IMR-90 (cell line): ENCODE measurements around the gene HSPA12A. TPM values are rescaled to one million over a fixed set of nuclear protein-coding genes. Genes with fewer than 3 reads are reported as not detected.

Source experiments
- ATAC-seq: fragments of 200-7000 bp; cut with Tn5 transposase; 2 replicates; pipeline ENCODE4 v1.9.1; 2020; ENCODE audit warnings: low read depth, mild to moderate bottlenecking, moderate library complexity
- BruUV-seq: library from RNA; stranded (reverse); fragments of 400-500 nt; replicated peaks from 2 replicates; lab custom pipeline; 2021; lab: Mats Ljungman, UMichigan
- CTCF ChIA-PET: fragments of 300-600 bp; formaldehyde crosslinking; extraction: SDS; loops from one replicate; lab custom pipeline; 2021; ENCODE audit warnings: antibody characterized with exemption; lab: Yijun Ruan, JAX
- POLR2A ChIA-PET: fragments of 300-600 bp; sonication (Branson Sonifier 250); formaldehyde crosslinking; loops from one replicate; lab custom pipeline; 2022; ENCODE audit warnings: antibody characterized with exemption; ENCODE audit not compliant: unreplicated experiment; lab: Charles Lee
- DNase-seq: peaks from one replicate; pipeline ENCODE4 v3.0.0; 2013
- H2AFZ ChIP-seq: replicated peaks from 2 replicates; pipeline ENCODE3; 2013; ENCODE audit warnings: low read length, mild to moderate bottlenecking; ENCODE audit not compliant: poor library complexity
- H2AK5ac ChIP-seq: 2 replicates; pipeline ENCODE4 v1.6.1; 2013; ENCODE audit warnings: low read depth, low read length, inconsistent platforms
- H2AK9ac ChIP-seq: replicated peaks from 2 replicates; pipeline ENCODE3; 2013; ENCODE audit warnings: mild to moderate bottlenecking, low read depth, low read length, moderate library complexity; ENCODE audit not compliant: poor library complexity
- H2BK120ac ChIP-seq: 2 replicates; pipeline ENCODE4 v1.6.1; 2013; ENCODE audit warnings: low read depth, low read length, inconsistent platforms
- H2BK15ac ChIP-seq: 3 replicates; pipeline ENCODE4 v1.6.1; 2013; ENCODE audit warnings: low read depth, low read length, inconsistent platforms
- H2BK20ac ChIP-seq: 2 replicates; pipeline ENCODE4 v1.6.1; 2013; ENCODE audit warnings: low read depth, mild to moderate bottlenecking, inconsistent platforms, low read length, moderate library complexity
- H2BK5ac ChIP-seq: 2 replicates; pipeline ENCODE4 v1.6.1; 2013; ENCODE audit warnings: mild to moderate bottlenecking, low read depth, low read length, inconsistent platforms; ENCODE audit not compliant: poor library complexity, severe bottlenecking
- H3K14ac ChIP-seq: replicated peaks from 2 replicates; pipeline ENCODE4 v1.6.1; 2013; ENCODE audit warnings: low read depth, low read length, inconsistent platforms
- H3K18ac ChIP-seq: 2 replicates; pipeline ENCODE4 v1.6.1; 2013; ENCODE audit warnings: low read depth, low read length, control low read depth
- H3K23ac ChIP-seq: 2 replicates; pipeline ENCODE4 v1.6.1; 2013; ENCODE audit warnings: low read depth, low read length, inconsistent platforms
- H3K27ac ChIP-seq: 2 replicates; pipeline ENCODE4 v1.5.1; 2013; ENCODE audit warnings: mild to moderate bottlenecking, control low read depth, low read length; ENCODE audit not compliant: insufficient read depth
- H3K27me3 ChIP-seq: 2 replicates; pipeline ENCODE4 v1.6.1; 2013; ENCODE audit warnings: low read length; ENCODE audit not compliant: control insufficient read depth, insufficient read depth
- H3K36me3 ChIP-seq: 2 replicates; pipeline ENCODE4 v1.6.1; 2013; ENCODE audit warnings: low read length, mixed read lengths; ENCODE audit not compliant: control insufficient read depth, insufficient read depth
- H3K4ac ChIP-seq: 2 replicates; pipeline ENCODE4 v1.6.1; 2013; ENCODE audit warnings: low read depth, low read length, inconsistent platforms
- H3K4me1 ChIP-seq: 2 replicates; pipeline ENCODE4 v1.6.1; 2013; ENCODE audit warnings: low read length, mixed read lengths; ENCODE audit not compliant: control insufficient read depth, insufficient read depth
- H3K4me2 ChIP-seq: 2 replicates; pipeline ENCODE4 v1.6.1; 2013; ENCODE audit warnings: low read depth, mild to moderate bottlenecking, control low read depth, low read length, moderate library complexity
- H3K4me3 ChIP-seq: 2 replicates; pipeline ENCODE4 v1.5.1; 2013; ENCODE audit warnings: low read depth, mild to moderate bottlenecking, control low read depth, low read length, moderate library complexity; ENCODE audit not compliant: insufficient read depth
- H3K56ac ChIP-seq: 2 replicates; pipeline ENCODE4 v1.6.1; 2013; ENCODE audit warnings: low read length, inconsistent platforms; ENCODE audit not compliant: insufficient read depth; ENCODE audit errors: extremely low read depth
- H3K79me1 ChIP-seq, 2 experiments: 2 replicates each; pipeline ENCODE4 v1.6.1; 2013; ENCODE audit warnings: low read length in 2 of 2, inconsistent platforms in 1 of 2, low read depth in 1 of 2
- H3K9ac ChIP-seq: 2 replicates; pipeline ENCODE4 v1.6.1; 2013; ENCODE audit warnings: low read depth, low read length, control low read depth
- H3K9me1 ChIP-seq: 2 replicates; pipeline ENCODE4 v1.6.1; 2013; ENCODE audit warnings: low read length, inconsistent platforms; ENCODE audit not compliant: insufficient read depth
- H3K9me3 ChIP-seq: 2 replicates; pipeline ENCODE4 v1.6.1; 2013; ENCODE audit warnings: low read length; ENCODE audit not compliant: control insufficient read depth, insufficient read depth
- H4K20me1 ChIP-seq: 2 replicates; pipeline ENCODE4 v1.6.1; 2013; ENCODE audit warnings: low read length, inconsistent platforms; ENCODE audit not compliant: insufficient read depth
- H4K5ac ChIP-seq: 2 replicates; pipeline ENCODE4 v1.6.1; 2013; ENCODE audit warnings: mild to moderate bottlenecking, low read depth, low read length, control low read depth
- H4K8ac ChIP-seq, 2 experiments: 2 replicates each; pipeline ENCODE4 v1.6.1; 2013; ENCODE audit warnings: low read depth in 2 of 2, low read length in 2 of 2, control low read depth in 1 of 2, inconsistent platforms in 1 of 2
- H4K91ac ChIP-seq: 2 replicates; pipeline ENCODE4 v1.6.1; 2013; ENCODE audit warnings: low read depth, low read length, inconsistent platforms; ENCODE audit not compliant: insufficient read depth
- BHLHE40 ChIP-seq: fragments of 150-350 bp; IDR thresholded peaks from 2 replicates; pipeline ENCODE4 v1.6.1; 2016; ENCODE audit warnings: mild to moderate bottlenecking, low read depth, low read length
- CEBPB ChIP-seq: IDR thresholded peaks from 2 replicates; pipeline ENCODE4 v1.6.1; 2012; ENCODE audit warnings: low read depth, low read length, improper control_type of control experiment
- CHD1 ChIP-seq: IDR thresholded peaks from 2 replicates; pipeline ENCODE4 v1.6.1; 2012; ENCODE audit warnings: low read depth, low read length, improper control_type of control experiment
- MAFK ChIP-seq: IDR thresholded peaks from 2 replicates; pipeline ENCODE4 v1.6.1; 2012; ENCODE audit warnings: low read depth, low read length, improper control_type of control experiment
- MAZ ChIP-seq: IDR thresholded peaks from 2 replicates; pipeline ENCODE4 v1.6.1; 2012; ENCODE audit warnings: low read depth, mild to moderate bottlenecking, low read length, improper control_type of control experiment, moderate library complexity, borderline replicate concordance
- MXI1 ChIP-seq: IDR thresholded peaks from 2 replicates; pipeline ENCODE4 v1.6.1; 2012; ENCODE audit warnings: low read depth, mild to moderate bottlenecking, low read length, moderate library complexity, borderline replicate concordance
- NFE2L2 ChIP-seq: fragments of 150-350 bp; IDR thresholded peaks from 2 replicates; pipeline ENCODE4 v1.6.1; 2016; ENCODE audit warnings: low read depth, mild to moderate bottlenecking, low read length
- RFX5 ChIP-seq: IDR thresholded peaks from 2 replicates; pipeline ENCODE4 v1.8.0; 2012; ENCODE audit warnings: low read depth, mild to moderate bottlenecking, low read length, moderate library complexity
- USF2 ChIP-seq: fragments of 150-350 bp; IDR thresholded peaks from 2 replicates; pipeline ENCODE4 v1.6.1; 2017; ENCODE audit warnings: mild to moderate bottlenecking, antibody characterized with exemption, low read length, low read depth
- WGBS, 2 experiments: methylation state at CpG; one replicate each; pipeline versions ENCODE4 v1.1.5 to v1.1.7; 2013; ENCODE audit warnings: missing lambda C conversion rate in 2 of 2; ENCODE audit not compliant: insufficient read length in 1 of 2; ENCODE audit errors: extremely low coverage in 2 of 2; 5-methylcytosine and 5-hydroxymethylcytosine counted together
- dilution Hi-C: fragments of 300-500 bp; cut with HindIII; formaldehyde crosslinking; loops from one replicate; pipeline ENCODE4 v1.14.3; 2018; ENCODE audit warnings: low sequenced_read_pairs; ENCODE audit not compliant: unreplicated experiment
- in situ Hi-C: fragments of 300-500 bp; cut with MboI; formaldehyde crosslinking; loops from 3 replicates; pipeline ENCODE4 v1.14.3; 2019; ENCODE audit warnings: low sequenced_read_pairs, inconsistent platforms, mixed read lengths
- intact Hi-C: fragments of 100-400 bp; cut with micrococcal nuclease; formaldehyde crosslinking; loops from 2 replicates; pipeline ENCODE4 v1.10.0; 2022
- polyA plus RNA-seq, 3 experiments: library from polyadenylated mRNA; depleted of rRNA; stranded (reverse); fragments of >200 nt; gene quantifications; 2 replicates each; pipeline ENCODE4 v1.2.3, GENCODE V29; 2012; ENCODE audit warnings: low replicate concordance in 1 of 3
- total RNA-seq: library from RNA; depleted of rRNA; stranded (reverse); fragments of >200 nt; gene quantifications from 2 replicates; pipeline ENCODE4 v1.2.3, GENCODE V29; 2012
- TF ChIP-seq, protein P1 (sequence below): conservative IDR thresholded peaks from 2 replicates; pipeline ENCODE4 v1.5.1; 2012; ENCODE audit warnings: mild to moderate bottlenecking, low read depth, low read length, improper control_type of control experiment

HSPA12A gene
- total and polyA plus RNA-seq, 2 of the 4 experiments (the other 2 are of a cell fraction), result 16.1 to 16.7 TPM

DNA sequence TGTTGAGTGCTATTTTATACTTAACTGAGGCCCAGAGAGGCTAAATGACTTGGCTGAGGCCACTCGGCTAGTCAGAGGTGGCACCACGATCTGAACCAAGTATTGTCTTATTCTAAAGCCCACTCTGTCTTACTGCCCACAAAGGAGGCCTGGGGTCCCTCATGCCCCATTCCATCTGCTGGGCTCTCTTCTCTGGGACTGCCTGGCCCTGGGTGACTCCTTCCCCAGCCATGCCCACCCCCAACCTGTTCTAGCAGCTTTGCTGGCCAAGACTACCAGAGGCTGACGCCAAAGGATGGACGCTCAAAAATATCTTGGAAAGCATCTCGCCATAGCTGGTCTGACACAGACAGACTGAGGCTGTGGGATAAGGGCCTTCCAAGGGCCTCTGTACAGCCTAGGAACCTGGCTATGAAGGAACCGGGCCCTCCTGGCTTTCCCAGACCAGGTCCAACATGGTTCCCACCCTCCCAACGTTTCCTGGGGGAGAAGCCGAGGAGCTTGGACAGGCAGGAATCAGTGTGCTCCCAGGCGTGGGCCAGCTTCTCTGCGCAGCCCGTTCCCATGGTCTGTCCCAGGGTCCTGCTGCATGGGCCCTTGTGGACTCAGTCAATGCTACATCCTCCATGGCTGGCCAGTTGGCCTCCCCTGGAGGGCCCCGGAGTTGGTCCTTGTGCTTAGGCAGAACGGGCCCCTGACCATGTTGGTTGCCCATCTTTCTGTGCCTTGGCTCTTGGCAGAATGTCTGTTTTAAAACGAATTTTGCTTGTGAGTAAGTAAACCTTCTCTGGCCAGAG, 11.7 kb downstream of the HSPA12A start:
- H3K36me3 ChIP-seq, result no peaks in the 10 kb centered on the region
- H3K27me3 ChIP-seq, result no peaks in the 10 kb centered on the region
- no peak overlapping the region for H4K8ac ChIP-seq
- ChIA-PET CTCF (no interaction called here), POLR2A (interaction anchor here (0.5 kb wide), 1 partner anchor 12 kb away, joined by 4 read pairs; no protein-coding TSS in a partner anchor)
- peaks cover 41 to 85% of the 10 kb centered on the region in 2 experiments for H3K79me1 ChIP-seq
- no peak overlapping the region for H3K9ac ChIP-seq
- no peak overlapping the region for H2BK20ac ChIP-seq
- TF ChIP-seq MAFK (no peak), USF2 (no peak), MAZ (no peak), BHLHE40 (no peak), NFE2L2 (no peak), CHD1 (no peak), MXI1 (no peak), RFX5 (no peak), CEBPB (no peak)
- TF ChIP-seq, protein P1, sequence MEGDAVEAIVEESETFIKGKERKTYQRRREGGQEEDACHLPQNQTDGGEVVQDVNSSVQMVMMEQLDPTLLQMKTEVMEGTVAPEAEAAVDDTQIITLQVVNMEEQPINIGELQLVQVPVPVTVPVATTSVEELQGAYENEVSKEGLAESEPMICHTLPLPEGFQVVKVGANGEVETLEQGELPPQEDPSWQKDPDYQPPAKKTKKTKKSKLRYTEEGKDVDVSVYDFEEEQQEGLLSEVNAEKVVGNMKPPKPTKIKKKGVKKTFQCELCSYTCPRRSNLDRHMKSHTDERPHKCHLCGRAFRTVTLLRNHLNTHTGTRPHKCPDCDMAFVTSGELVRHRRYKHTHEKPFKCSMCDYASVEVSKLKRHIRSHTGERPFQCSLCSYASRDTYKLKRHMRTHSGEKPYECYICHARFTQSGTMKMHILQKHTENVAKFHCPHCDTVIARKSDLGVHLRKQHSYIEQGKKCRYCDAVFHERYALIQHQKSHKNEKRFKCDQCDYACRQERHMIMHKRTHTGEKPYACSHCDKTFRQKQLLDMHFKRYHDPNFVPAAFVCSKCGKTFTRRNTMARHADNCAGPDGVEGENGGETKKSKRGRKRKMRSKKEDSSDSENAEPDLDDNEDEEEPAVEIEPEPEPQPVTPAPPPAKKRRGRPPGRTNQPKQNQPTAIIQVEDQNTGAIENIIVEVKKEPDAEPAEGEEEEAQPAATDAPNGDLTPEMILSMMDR, result no peak
- H3K4me3 ChIP-seq, result no peak overlapping the region
- H4K20me1 ChIP-seq, result peaks cover 6% of the 10 kb centered on the region
- no TSS peak for BruUV-seq
- intact Hi-C loops (no loop called here), dilution Hi-C loops (no loop called here), in situ Hi-C loops (no loop called here)
- H2AFZ ChIP-seq, result peak overlapping the region; percentile 36
- no peak overlapping the region for H3K4me2 ChIP-seq
- no peak overlapping the region for H2BK5ac ChIP-seq
- no peak overlapping the region for H3K23ac ChIP-seq
- H2BK15ac ChIP-seq, result no peak overlapping the region
- H3K18ac ChIP-seq, result no peak overlapping the region
- no peak overlapping the region for H3K4ac ChIP-seq
- peaks cover 23% of the 10 kb centered on the region for H3K9me1 ChIP-seq
- DNase-seq (no peak), ATAC-seq (no peak)
- H2BK120ac ChIP-seq, result no peak overlapping the region
- H2AK9ac ChIP-seq, result no peak overlapping the region
- H2AK5ac ChIP-seq, result no peak overlapping the region
- H3K9me3 ChIP-seq, result no peaks in the 10 kb centered on the region
- no peak overlapping the region for H3K27ac ChIP-seq
- H4K91ac ChIP-seq, result no peak overlapping the region
- no peak overlapping the region for H3K14ac ChIP-seq
- 81% methylated on average over 9 of the region's 14 CpGs; no CpG with 5 or more reads in 1 of the 2 experiments for WGBS, 2 experiments
- H3K4me1 ChIP-seq, result peaks cover 21% of the 10 kb centered on the region
- H3K56ac ChIP-seq, result no peak overlapping the region
- no peak overlapping the region for H4K5ac ChIP-seq
